K562 (cell line): ENCODE results near the gene DENND10. TPM values are rescaled to one million over a fixed set of nuclear protein-coding genes. Genes with fewer than 3 reads are reported as not detected.

Experiments
- KDM5B ChIP-seq: fragments of 200-600 bp; sonication (generic); IDR thresholded peaks from 2 replicates; pipeline ENCODE4 v1.6.1; 2012; ENCODE audit warnings: low read depth, mild to moderate bottlenecking, moderate library complexity, low read length, control low read depth, inconsistent platforms; ENCODE audit not compliant: insufficient replicate concordance
- KLF6 ChIP-seq: fragments of 250-450 bp; sonication (Bioruptor Pico); IDR thresholded peaks from 2 replicates; pipeline ENCODE4 v1.4.0; 2020; ENCODE audit warnings: mild to moderate bottlenecking, moderate library complexity, borderline replicate concordance
- MCM5 ChIP-seq: fragments of 450-650 bp; IDR thresholded peaks from 2 replicates; pipeline ENCODE4 v1.6.1; 2016; ENCODE audit warnings: low read depth
- MXI1 ChIP-seq: IDR thresholded peaks from 2 replicates; pipeline ENCODE4 v1.6.1; 2011; ENCODE audit warnings: low read depth, mild to moderate bottlenecking, improper control_type of control experiment, low read length
- NONO ChIP-seq, 2 experiments: fragments of 200-400 bp in 1 of 2; fragments of 450-650 bp in 1 of 2; formaldehyde crosslinking in 1 of 2; IDR thresholded peaks; 2 replicates each; pipeline ENCODE4 v1.6.1; 2017; ENCODE audit warnings: low read depth in 2 of 2, mild to moderate bottlenecking in 2 of 2, moderate library complexity in 2 of 2, low read length in 1 of 2
- RFX5 ChIP-seq: IDR thresholded peaks from 2 replicates; pipeline ENCODE4 v1.6.1; 2011; ENCODE audit warnings: low read depth, mild to moderate bottlenecking, improper control_type of control experiment, low read length
- XRCC4 ChIP-seq: IDR thresholded peaks from one replicate; pipeline ENCODE4 v1.6.1; 2011; ENCODE audit not compliant: insufficient read depth, insufficient read length; ENCODE audit errors: extremely low read depth
- ZNF316 ChIP-seq: fragments of 450-650 bp; IDR thresholded peaks from 2 replicates; pipeline ENCODE4 v1.6.1; 2016
- polyA plus RNA-seq, 8 experiments: library from polyadenylated mRNA; depleted of rRNA in 4 of 8; stranded (reverse) in 5 of 8; unstranded in 3 of 8; fragments of >200 nt; fragmentation: Nextera tagmentation in 2 of 8; fragmentation: Illumina TruSeq in 1 of 8; extraction: Ambion mirVana in 2 of 8; extraction: Trizol in 1 of 8; gene quantifications; 2 replicates each; pipeline versions ENCODE4 v1.2.1 to v1.2.3, GENCODE V29; 2011 to 2014; ENCODE audit warnings: inconsistent platforms in 1 of 8, missing spikeins in 1 of 8
- total RNA-seq, 7 experiments: library from RNA; depleted of rRNA in 6 of 7; stranded (reverse); fragments of >200 nt in 6 of 7; fragmentation: Illumina TruSeq in 2 of 7; extraction: Trizol in 2 of 7; gene quantifications; 2 replicates each; pipeline versions ENCODE4 v1.2.1 to v1.2.3, GENCODE V29; 2011 to 2021; ENCODE audit warnings: low replicate concordance in 1 of 7
- TF ChIP-seq, protein P1 (sequence below), 2 experiments: fragments of 450-650 bp in 1 of 2; sonication (generic) in 1 of 2; formaldehyde crosslinking in 1 of 2; IDR thresholded peaks; 2 replicates each; pipeline versions ENCODE4 v1.7.1 to v1.9.0; 2016 to 2022; ENCODE audit warnings: inconsistent platforms in 1 of 2, mild to moderate bottlenecking in 1 of 2, missing genetic modification reagents in 1 of 2
- TF ChIP-seq, protein P2 (sequence below): IDR thresholded peaks from 2 replicates; pipeline ENCODE4 v1.6.1; 2016; ENCODE audit warnings: missing genetic modification characterization, missing compliant biosample characterization
- TF ChIP-seq, protein P3 (sequence below): fragments of 250-450 bp; sonication (Bioruptor Pico); IDR thresholded peaks from 2 replicates; pipeline ENCODE4 v1.5.1; 2021; ENCODE audit warnings: mild to moderate bottlenecking
- TF ChIP-seq, protein P4 (sequence below): fragments of 450-650 bp; formaldehyde crosslinking; IDR thresholded peaks from 2 replicates; pipeline ENCODE4 v1.4.0; 2020; ENCODE audit warnings: mild to moderate bottlenecking, moderate library complexity

Gene DENND10
- total and polyA plus RNA-seq, 9 of the 15 experiments (the other 6 are each of a cell fraction or from before 2014, with no cell fraction given), result 9.4 to 20.0 (median 12.5) TPM

DNA sequence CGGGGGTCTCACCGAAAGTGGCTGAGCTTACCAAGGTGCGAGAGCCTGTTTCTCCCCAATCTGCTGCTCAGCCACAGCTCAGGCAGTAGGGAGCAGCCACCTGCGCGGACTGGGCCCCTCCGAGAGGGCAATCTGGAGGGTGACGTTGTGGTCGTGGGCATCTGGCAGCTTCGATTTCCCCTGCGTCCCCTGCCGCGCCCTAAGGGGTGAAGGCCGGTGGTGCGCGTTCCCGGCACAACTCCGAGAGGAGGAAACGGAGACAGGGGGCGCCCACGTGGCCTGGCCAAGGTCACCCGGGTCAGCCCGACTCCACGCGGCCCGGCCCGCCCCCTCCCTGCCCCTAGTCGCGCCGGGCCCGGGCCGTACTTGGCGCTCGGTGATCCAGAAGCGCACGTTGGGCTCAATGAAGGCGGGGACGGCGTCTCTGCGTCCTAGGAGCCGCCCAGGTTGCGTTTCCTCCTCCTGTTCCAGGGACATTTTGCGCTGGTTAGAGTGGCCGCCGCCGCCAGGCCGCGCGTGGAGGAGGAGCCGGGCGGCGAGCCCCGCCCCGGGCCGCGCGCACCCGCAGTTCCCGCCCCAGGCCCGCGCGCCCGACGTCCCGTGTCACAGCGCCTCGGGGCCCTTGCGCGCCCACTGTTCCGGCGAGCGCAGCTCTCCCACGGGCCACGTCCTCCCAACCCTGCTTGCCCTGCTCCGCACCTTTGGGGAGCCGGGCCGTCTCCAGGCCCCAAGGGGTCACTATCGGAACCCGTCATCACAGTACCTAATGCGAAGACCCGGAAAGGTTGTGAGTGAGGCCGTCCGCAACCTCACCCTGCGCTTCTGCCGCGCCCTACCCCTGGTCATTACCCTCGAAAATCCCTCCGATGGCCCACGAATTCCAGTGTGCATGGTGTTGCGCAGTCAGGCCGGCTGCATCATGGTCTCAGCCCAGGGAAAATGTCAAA is 61.5 kb downstream of the DENND10 start, which contains the start of gene SFXN4 (continued):
- TF ChIP-seq, protein P1, sequence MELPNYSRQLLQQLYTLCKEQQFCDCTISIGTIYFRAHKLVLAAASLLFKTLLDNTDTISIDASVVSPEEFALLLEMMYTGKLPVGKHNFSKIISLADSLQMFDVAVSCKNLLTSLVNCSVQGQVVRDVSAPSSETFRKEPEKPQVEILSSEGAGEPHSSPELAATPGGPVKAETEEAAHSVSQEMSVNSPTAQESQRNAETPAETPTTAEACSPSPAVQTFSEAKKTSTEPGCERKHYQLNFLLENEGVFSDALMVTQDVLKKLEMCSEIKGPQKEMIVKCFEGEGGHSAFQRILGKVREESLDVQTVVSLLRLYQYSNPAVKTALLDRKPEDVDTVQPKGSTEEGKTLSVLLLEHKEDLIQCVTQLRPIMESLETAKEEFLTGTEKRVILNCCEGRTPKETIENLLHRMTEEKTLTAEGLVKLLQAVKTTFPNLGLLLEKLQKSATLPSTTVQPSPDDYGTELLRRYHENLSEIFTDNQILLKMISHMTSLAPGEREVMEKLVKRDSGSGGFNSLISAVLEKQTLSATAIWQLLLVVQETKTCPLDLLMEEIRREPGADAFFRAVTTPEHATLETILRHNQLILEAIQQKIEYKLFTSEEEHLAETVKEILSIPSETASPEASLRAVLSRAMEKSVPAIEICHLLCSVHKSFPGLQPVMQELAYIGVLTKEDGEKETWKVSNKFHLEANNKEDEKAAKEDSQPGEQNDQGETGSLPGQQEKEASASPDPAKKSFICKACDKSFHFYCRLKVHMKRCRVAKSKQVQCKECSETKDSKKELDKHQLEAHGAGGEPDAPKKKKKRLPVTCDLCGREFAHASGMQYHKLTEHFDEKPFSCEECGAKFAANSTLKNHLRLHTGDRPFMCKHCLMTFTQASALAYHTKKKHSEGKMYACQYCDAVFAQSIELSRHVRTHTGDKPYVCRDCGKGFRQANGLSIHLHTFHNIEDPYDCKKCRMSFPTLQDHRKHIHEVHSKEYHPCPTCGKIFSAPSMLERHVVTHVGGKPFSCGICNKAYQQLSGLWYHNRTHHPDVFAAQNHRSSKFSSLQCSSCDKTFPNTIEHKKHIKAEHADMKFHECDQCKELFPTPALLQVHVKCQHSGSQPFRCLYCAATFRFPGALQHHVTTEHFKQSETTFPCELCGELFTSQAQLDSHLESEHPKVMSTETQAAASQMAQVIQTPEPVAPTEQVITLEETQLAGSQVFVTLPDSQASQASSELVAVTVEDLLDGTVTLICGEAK (IDR thresholded peaks at IDR 0.05), result no peak
- TF ChIP-seq, protein P1 (CRISPR knock-in tag; IDR thresholded peaks at IDR 0.05), result no peak
- TF ChIP-seq NONO (IDR thresholded peaks at IDR 0.05; ENCODE audit: low read depth in 2 of 2, low read length in 1 of 2) (0 out of 4 replicates have a peak, but pooled peaks of 1 of the 2 experiments have one; percentile 12), XRCC4 (no peak), RFX5 (no peak), KDM5B (no peak), MXI1 (peak; percentile 69), MCM5 (no peak), KLF6 (CRISPR knock-in tag) (no peak), ZNF316 (no peak)
- TF ChIP-seq, protein P2, sequence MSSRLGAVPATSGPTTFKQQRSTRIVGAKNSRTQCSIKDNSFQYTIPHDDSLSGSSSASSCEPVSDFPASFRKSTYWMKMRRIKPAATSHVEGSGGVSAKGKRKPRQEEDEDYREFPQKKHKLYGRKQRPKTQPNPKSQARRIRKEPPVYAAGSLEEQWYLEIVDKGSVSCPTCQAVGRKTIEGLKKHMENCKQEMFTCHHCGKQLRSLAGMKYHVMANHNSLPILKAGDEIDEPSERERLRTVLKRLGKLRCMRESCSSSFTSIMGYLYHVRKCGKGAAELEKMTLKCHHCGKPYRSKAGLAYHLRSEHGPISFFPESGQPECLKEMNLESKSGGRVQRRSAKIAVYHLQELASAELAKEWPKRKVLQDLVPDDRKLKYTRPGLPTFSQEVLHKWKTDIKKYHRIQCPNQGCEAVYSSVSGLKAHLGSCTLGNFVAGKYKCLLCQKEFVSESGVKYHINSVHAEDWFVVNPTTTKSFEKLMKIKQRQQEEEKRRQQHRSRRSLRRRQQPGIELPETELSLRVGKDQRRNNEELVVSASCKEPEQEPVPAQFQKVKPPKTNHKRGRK (tag), result no peak
- TF ChIP-seq, protein P3, sequence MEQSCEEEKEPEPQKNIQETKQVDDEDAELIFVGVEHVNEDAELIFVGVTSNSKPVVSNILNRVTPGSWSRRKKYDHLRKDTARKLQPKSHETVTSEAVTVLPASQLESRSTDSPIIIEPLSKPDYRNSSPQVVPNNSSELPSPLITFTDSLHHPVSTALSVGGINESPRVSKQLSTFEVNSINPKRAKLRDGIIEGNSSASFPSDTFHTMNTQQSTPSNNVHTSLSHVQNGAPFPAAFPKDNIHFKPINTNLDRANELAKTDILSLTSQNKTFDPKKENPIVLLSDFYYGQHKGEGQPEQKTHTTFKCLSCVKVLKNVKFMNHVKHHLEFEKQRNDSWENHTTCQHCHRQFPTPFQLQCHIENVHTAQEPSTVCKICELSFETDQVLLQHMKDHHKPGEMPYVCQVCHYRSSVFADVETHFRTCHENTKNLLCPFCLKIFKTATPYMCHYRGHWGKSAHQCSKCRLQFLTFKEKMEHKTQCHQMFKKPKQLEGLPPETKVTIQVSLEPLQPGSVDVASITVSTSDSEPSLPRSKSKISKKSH (CRISPR knock-in tag), result no peak
- TF ChIP-seq, protein P4, sequence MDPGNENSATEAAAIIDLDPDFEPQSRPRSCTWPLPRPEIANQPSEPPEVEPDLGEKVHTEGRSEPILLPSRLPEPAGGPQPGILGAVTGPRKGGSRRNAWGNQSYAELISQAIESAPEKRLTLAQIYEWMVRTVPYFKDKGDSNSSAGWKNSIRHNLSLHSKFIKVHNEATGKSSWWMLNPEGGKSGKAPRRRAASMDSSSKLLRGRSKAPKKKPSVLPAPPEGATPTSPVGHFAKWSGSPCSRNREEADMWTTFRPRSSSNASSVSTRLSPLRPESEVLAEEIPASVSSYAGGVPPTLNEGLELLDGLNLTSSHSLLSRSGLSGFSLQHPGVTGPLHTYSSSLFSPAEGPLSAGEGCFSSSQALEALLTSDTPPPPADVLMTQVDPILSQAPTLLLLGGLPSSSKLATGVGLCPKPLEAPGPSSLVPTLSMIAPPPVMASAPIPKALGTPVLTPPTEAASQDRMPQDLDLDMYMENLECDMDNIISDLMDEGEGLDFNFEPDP (CRISPR knock-in tag), result no peak
